NCI-H2029 treated with DMSO at 0.1 percent for 48 hours (cell line): ENCODE results near the gene COL6A3.
"Not testable (repeated sequence)": the region's sequence is repeated elsewhere in the genome, so short reads cannot be mapped to it uniquely, and the experiment has no call there.

ENCODE experiments used
- DNase-seq: peaks from one replicate; lab custom pipeline; 2025; lab: John Stamatoyannopoulos, UW

The COL6A3 gene

DNA sequence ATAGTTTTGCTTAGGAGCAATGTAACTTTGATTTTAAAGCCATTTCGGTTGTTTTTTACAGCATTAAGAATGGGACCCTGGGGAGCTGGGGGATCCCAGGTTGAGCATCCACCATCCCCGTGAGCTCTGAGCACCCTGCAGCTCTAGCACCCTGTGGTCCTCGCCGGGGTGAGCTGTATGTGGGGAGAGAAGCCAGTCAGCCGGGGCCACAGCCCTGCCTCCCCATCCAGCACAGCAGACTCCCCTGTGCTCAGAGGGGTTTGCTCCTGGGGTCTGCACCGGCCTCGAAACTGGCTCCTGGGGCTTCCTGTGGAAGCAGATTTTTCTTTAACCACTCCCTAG is 1.3 kb downstream of the COL6A3 start:
- DNase-seq, result no peak

DNA sequence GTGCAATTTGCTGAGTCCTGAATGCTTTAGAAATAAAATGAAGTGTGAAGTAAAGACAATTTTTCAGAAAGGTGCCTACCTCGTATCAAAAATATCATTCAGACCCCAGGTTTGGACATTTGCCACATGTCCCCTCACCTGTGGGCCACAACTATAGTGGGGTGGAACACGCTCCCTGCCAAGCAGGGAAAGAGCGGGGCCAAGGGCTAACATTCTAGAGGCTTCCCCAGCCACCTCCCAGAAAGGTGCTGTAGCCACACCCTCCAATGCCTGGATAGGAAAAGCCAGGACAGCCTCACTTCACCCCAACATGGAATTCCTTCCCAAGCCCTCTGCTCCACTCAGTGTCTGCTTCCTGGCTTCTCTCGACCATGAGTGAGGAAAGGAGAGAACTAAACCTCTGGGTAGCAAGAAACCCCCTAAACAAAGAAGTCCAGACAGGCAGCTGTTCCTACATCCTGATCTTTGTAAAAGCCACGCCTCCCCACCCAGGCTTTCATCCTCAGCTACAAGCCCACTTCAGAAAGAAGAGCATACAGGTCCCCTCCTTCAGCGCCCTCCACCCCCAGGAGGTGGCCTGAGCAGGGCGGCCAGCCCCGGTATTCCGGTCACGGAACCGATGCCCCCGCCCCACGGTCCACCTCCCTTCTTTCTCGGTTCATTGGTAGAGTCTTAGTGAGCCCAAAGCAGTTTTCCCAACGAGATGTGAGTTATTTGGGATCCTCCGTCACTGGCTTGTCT is 2.1 kb downstream of the COL6A3 start:
- no peak for DNase-seq

DNA sequence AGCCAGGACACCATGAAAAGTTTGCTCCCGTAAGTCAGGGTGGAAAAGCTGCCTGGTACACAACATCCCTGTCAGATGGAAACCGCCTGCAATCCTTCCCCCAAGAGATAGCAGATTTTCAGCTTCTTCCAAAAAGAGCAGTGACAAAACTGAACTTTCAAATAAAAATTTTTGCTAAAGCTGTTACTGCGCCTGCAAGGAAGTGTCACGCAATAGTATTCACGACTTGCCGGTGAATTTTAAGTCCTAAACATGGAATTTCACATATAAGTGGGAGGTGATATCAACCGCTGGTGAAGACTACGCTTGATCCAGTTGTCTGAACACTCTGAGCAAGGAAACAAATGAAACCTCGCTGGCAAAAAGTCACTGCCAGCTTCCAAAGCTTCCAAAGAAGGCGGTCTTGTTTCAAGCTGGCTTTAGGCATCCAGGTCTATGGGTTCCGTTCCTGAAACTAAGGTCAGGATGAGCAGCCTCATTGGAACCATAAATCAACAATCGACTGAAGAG is 2.8 kb downstream of the COL6A3 start:
- DNase-seq, result no peak

DNA sequence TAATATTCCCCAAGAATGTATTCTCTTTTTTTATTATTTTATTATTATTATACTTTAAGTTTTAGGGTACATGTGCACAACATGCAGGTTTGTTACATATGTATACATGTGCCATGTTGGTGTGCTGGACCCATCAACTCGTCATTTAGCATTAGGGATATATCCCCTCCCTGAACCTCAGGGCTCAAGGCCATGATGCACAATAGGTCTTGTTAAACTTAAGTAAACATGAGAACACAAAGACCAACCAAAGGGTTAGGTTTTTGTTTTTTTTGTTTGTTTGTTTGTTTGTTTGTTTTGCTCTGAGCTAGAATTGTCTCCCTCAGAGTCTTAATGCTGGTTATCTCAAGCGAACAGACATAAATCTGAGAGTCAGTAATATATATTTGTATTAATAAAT is 4.7 kb downstream of the COL6A3 start:
- not testable (repeated sequence) for DNase-seq

DNA sequence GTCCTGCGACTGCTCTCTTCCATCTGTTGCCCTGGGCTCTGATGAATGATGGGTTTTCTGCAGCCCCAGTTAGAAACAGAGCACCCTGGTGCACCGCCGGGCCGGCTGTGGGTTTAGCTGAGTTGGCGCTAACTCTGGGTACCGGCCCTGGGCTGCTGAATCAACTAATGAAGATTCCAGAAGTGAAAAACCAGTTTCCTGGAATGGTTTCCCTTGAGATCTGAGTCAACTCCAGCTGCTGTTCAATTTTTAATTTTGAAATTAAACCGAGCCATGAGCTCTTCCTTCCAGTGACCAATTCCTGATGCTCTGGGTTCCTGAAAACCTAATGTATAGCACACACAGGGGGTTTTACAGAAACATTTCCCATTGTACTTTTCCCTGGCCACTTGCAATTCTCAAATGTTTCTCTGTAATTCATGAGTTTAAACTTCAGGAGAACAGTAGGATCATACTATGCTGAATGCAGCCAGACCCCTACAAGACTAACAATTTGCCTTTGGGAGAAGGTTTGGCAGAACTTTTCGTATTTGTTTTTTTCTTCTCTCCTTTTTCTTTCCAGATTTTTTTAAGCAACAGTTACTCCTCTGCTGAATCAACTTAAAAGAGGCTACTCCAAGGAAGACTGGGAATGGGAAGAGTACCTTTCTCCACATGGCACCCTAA is 5.5 kb downstream of the COL6A3 start:
- DNase-seq, result no peak

DNA sequence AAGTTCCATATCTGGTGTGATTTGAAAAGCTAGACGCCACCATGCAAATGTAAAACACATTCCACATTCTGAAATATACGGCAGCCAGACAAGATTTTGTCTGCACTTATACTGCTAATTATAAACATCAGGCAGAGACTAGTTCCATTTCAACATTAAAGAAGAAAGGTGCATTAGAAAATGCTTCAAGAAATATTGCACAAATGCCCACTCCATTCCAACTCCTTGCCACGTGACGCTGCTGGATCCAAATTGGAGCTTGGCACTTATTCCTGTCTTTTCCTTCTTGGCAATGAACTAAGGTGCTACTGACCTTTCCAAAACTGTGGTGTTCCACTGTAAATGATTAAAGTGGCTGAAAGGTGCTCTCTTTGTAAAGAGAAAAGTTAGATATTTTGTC is 6.3 kb downstream of the COL6A3 start:
- no peak for DNase-seq

DNA sequence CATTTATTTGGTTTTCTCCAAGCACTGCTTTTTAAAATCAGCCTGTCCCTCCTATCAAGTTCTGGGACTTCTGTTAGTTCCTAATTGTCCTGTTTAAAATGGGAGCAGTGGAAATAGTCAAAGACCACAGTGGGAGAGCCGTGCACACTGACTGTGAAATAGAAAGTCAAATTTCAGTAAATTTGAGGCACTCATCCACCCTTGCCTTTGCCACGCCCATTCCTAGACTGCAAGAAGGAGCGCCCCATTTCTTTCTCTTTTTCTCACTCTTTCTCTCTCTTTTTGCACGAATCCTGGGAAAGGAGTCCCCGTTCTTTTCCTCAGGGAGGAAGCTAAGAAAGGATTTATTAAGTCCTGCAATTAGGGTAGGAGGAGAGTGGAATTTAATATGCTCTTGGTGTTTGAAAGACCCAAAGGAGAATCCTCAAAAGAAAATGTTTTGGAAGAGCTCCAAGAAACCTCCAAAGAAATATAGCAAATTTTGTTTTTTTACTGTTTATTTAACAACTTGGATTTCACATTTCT is 7.5 kb downstream of the COL6A3 start:
- DNase-seq, result no peak

DNA sequence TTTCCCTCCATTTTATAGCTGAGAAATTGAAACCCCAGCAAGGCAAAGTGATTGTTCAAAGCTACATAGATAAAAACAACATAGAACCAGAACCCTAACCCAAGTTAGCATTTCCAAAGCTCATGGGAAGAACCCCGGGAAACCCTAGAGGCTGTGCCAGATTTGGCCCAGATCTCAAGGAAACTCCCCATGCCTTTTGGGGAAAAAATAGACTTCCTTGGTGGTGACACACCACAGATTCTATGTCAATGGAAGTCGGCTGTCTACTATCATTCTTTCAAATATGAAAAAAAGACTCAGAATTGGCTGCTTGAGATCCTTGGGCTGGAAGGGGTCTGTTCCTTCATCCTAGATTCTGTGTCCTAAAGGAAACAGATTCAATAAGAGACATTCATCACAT is 8.4 kb downstream of the COL6A3 start:
- no peak for DNase-seq

DNA sequence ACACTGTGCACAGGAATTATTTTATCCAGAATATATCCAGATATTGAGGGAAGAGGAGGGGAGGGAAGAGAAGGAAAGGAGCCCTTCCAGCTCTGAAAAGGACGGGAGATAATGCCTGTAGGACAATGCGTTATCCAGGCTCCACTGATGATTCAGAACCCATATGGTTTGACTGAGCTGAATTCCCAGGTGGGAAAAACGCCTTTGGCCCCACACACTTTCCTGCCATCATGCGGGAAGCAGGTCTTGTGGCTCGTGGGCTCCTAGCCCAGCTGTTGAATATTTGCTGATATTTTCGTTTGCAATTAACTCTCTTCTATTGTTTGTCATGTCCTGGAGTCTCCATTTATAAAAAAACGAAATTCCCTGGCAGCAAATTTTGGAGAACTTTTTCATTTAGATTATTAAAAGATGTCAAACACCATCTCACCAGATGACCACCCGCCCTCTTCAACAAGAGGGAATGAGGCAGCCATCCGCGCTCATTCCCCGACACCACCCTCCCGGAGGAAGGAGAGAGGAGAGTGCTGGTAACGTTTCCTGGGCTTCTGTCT is 8.9 kb downstream of the COL6A3 start:
- DNase-seq, result no peak

DNA sequence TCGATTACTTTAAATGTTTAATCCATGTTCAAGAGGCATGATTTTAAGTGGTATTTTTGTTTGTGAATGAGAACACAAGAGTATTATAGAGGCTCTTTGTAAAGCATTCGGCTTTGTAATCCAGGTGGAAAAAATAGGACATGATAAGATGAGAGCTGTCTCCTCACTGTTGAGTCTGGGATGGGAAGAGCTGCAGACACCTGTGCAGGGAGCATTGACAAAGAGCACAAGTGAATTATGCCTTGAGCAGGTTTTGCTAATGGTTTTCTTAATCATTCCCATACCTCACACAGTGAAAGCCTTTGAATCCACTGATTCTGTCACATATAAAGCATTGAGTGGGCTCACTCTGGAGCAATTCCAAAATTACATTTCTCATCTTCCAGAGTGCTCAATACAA is 9.6 kb downstream of the COL6A3 start:
- no peak for DNase-seq

DNA sequence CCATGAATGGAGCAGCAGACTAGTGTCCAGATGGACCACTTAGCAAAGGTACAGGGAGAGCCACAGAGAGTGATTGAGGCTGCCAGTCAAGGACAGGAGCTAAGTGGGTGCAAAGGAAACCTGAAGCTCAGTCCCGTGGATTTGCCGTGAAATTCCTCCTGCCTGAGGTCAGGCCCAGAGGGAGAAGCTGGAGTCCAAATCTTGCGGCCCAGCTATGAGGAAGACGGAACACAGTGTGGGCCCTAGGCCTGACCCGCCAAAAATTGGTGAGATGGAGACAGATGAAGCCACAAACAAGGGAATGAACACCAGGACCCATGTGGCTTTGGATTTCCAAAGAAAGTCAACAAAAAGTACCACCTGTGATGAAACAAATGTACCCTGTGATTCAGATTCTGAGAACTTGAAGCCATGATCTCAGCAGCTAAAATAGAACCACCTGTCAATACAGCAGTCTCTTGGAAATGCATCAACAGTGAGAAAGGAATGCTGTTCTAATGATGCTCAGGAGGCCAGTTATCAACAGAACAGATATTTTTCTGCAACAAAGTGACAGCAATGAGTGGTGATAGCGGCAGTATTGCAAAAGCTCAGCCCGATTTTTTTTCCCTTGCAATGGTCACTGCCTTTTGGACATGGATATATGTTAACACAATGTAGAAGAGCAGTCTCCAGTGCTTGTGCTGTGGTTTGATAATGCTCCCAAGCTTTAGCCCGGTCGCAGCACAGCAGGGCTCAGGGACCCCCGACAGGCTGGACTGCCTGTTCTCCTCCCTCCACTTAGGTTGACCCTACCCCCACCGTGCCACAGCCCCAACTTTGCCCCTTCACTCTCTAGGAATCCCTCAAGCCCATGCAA is 10.7 kb downstream of the COL6A3 start:
- DNase-seq, result no peak

DNA sequence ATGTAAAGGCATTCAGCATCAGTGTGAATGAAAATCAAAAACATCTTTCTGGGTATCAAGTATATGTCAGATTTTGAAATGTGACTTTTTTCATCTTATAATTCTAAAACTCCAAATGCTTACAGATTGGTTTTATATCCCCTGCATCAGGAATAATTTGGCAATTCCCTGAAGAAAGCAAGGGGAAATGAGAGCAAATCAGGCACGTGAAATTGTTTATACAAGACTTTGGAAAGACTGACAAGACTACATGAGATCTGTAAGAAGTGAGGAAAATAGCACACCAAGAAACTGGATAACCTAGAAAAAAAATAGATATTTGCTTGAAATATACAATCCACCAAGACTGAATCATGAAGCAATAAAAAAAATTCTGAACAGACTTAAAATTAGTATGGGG is 13.8 kb downstream of the COL6A3 start:
- no peak for DNase-seq

DNA sequence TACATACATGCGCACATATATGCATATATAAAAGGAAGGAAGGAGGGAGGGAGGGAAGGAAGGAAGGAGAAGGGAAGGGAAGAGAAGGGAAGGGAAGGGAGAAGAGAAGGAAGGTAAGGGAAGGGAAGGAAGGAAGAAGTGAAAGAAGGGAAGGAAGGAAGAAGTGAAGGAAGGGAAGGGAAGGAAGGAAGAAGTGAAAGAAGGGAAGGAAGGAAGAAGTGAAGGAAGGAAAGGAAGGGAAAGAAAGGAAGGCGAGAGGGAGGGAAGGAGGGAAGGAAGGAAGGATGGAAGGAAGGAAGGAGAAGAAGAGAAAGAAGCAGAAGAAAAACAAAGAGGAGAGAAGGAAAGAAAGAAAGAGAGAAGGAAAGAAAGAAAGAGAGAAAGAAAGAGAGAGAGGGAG is 16.9 kb downstream of the COL6A3 start:
- no peak for DNase-seq

DNA sequence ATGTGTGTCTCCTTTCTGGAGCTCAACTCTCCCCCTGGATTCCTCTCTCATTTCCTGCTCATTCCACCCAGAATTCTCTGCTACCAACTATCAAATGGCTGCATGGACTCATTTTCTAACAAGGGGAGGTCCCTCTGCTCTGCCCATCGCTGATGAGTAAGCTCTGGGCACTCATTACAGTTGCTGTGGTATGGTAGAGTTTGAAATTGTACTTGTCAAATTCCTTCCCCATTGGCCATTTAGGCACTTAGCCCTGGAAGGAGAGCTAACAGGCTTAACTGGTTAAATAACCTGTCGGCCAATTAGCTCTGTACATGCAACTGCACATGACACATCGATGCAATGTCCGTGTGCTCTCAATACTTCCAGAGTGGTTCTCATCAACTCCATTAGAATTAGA is 20.4 kb downstream of the COL6A3 start:
- no peak for DNase-seq

DNA sequence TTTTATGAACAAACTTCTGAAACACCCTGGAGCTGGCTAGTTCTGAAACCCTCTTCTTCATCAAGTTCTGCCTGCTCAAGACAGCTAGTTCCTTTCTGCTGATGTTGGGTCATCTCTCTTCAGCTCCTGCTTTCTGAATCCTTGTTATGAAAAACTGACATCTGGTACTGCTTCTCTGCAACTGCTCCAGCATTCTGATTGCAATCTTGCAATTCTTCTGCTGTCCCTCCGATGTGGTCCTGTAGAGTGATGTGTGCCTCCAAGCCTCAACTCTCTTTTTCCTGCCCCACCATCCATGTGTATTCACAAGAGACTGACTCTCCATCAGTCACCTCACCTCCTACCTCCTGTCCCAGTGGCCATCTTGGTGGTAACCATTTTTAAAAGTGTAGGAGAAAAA is 21.8 kb downstream of the COL6A3 start:
- DNase-seq, result no peak

DNA sequence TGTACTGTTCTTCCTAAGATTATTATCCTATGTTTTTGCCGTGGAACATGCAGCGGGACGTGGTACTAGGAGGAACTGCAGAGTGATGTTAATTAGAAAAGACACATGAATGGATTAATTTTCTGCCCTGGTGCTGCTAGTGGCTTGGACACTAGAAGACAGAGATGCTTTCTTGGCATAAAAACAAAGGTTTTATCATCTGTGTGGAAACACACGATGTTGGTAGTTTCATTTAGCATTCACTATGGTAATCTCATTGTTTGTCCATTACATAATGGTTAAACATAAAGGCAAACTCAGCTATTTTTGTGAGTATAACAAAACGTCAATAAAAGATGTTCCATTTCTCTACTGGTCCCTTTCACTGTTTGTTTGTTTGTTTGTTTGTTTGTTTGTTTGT is 22.8 kb downstream of the COL6A3 start:
- no peak for DNase-seq

DNA sequence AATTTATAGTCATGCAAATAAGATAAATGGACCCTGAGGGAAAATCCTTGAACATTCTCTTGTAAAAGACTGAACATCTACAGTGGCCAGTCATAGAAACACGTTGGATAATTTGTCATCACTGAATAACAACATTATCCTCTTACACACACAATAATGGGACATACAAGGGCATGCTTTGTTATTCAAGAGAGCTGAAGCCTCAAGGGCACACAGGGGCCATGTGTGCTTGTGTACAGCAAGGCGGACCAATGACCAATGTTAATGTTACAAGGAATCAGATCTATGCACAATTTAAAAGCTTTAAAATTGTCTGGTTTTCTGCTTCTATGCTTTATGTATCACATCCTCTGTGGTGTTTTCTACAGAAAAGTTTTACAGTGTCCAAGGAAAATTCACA is 23.7 kb downstream of the COL6A3 start:
- no peak for DNase-seq

DNA sequence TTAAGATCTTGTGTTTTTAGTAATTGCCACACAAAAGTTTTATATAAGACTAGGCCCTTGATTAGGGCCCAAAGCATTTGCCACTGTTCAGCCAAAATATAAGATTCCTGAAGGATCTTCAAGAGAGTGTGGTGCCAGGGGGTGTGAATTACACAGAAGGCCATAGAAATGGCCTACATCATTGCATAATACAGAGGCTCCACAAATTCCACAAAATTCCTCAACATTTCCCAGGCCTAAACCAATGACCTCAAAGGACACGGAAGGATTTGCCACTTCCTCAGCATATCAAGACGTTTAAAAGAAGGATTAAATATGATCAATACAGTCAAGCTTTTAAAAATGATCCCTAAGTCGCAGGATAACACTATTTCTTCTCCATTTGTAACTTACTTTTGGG is 24.1 kb downstream of the COL6A3 start:
- no peak for DNase-seq

DNA sequence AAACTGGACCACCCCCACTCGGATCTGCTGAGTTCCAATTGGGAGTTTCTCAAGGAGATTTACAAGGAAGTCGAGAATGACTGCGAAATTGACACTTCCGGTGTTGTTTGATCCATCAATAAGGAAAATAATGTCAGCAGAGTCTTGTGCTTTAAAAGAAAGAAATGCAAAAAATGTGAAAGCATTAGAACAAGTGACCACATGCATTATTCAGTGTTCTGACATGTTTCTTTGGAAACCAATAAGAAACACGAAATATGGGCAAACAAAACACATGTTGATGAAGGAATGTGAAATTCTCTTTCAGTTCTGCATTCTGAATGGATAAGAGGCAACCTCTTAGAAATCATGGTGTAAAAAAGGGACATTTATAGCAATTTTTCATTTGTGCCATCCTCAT is 25.9 kb downstream of the COL6A3 start:
- no peak for DNase-seq

DNA sequence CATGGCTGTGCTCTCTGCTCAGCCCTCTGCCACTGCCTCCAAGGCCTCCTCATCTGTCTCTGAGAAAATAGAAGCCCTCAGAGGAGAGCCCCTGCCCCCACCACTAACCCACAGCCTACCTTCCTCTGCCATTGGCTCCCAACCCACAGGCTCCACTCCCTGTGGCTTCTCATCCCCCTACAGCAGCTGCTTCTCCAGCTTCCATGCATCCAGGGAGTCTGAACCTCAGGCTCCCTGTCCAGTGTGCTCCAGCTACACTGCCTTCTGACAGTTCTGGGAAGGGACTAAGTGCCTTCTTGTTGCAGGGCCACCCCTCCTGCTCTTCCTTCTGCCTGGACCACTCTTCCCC is 29.3 kb downstream of the COL6A3 start:
- DNase-seq, result no peak

DNA sequence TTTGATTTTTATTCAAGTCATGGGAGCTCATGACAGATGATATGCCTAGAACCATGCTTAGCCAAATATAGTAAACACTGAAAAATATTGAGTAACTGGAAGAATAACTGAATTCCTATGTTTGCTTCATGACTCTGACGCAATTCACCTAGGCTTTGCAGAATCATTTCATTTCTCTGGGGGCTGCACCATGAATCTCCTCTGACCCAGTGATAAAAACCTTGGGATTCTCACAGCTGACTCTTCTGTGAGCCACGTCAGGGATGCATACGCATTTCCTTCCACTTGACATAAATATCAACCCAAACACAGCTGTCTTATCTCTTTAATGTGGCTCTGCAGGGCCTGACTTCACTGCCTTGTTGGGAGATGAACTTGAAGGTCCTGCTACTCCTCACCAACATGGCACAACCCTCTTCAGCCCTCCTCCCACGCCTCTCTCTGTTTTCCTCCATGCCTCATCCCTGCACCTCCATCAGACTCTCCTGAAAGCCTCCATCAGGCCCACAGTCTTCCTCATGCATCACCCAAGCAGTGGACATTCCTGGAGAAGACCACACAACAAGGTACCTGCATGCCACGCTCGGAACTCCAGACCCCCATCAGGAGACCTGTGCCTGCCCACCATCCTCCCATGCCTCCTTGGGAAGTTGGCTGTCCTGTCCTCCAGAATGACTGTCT is 29.8 kb downstream of the COL6A3 start:
- no peak for DNase-seq

DNA sequence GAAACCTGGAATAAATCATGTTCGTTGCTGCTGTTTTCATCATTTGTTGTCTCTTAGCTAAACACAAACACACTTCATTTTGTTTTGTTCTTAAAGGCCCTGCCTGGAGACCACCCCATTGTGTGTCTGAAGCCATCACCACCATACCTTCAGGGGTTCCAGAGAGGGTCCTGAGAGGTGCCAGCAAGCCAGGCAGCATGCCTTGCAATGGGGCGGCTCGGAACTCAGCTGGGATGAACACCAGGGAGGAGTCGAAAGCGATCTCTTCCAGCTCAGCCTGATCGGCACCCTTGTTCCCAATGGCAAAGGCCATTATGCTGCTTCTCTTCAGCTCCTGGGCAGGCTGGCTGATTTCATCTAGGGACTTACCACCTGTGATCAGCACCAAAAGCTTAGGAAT is 33.2 kb downstream of the COL6A3 start:
- no peak for DNase-seq
